Measurements from ENCODE around the gene CCSER1.

DNA sequence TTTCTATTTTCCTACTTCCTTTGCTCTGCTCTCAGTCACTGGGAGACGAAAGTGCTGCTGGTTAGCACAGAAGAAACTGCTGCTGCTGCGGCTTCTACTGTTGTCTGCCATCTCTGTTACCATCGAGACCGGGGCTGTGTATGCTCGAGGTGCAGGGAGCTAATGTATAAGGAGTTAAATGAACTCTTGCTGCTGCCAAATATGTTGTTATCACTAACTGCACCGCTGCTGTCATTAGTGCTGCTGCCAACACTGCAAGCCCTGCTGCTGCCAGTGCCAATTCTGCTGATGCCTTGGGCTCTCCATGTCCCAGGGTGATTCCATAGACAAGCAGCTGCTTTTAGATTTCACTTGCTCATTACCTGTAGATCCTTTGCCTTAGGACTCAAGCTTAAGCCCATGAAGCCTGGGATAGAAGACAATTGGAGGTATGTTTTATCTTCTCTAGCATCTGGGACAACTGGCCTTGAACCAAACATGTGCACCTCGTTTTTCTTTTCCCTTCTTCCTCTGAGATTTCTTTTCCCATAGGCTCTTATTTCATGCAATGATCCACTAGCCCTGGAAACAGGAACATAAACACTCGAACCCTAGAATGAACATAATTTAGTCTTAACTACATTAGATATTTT is 107.8 kb downstream of the CCSER1 start:
- TF ChIP-seq, protein P1, sequence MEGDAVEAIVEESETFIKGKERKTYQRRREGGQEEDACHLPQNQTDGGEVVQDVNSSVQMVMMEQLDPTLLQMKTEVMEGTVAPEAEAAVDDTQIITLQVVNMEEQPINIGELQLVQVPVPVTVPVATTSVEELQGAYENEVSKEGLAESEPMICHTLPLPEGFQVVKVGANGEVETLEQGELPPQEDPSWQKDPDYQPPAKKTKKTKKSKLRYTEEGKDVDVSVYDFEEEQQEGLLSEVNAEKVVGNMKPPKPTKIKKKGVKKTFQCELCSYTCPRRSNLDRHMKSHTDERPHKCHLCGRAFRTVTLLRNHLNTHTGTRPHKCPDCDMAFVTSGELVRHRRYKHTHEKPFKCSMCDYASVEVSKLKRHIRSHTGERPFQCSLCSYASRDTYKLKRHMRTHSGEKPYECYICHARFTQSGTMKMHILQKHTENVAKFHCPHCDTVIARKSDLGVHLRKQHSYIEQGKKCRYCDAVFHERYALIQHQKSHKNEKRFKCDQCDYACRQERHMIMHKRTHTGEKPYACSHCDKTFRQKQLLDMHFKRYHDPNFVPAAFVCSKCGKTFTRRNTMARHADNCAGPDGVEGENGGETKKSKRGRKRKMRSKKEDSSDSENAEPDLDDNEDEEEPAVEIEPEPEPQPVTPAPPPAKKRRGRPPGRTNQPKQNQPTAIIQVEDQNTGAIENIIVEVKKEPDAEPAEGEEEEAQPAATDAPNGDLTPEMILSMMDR (IDR thresholded peaks at IDR 0.05; ENCODE audit: insufficient read depth, low read length, poor library complexity, severe bottlenecking): no peak
- TF ChIP-seq EZH2phosphoT487 (conservative IDR thresholded peaks at IDR 0.05; ENCODE audit: low read length): no peak

Data from SU-DHL-6 (cell line).